DOHH2 (cell line): ENCODE data around the gene MCFD2.

Experiments used
- H3F3A ChIP-seq: fragments of 200-600 bp; sonication (generic), shearing (Covaris generic); 2 replicates; pipeline ENCODE4 v1.6.0; 2016; ENCODE audit warnings: antibody characterized with exemption, mild to moderate bottlenecking; ENCODE audit not compliant: control insufficient read depth, insufficient read depth
- H3K27ac ChIP-seq: fragments of 200-600 bp; sonication (generic); 2 replicates; pipeline ENCODE4 v1.5.1; 2014; ENCODE audit warnings: low read depth, mild to moderate bottlenecking, low read length, moderate library complexity
- H3K27me3 ChIP-seq: fragments of 200-600 bp; sonication (generic); 2 replicates; pipeline ENCODE4 v1.6.1; 2014; ENCODE audit warnings: mild to moderate bottlenecking, low read length, mixed read lengths; ENCODE audit not compliant: control insufficient read depth
- H3K36me3 ChIP-seq: fragments of 200-600 bp; sonication (generic); 2 replicates; pipeline ENCODE4 v1.6.1; 2014; ENCODE audit warnings: mild to moderate bottlenecking, low read length, moderate library complexity, mixed read lengths; ENCODE audit not compliant: control insufficient read depth
- H3K4me1 ChIP-seq: fragments of 200-600 bp; sonication (generic); 2 replicates; pipeline ENCODE4 v1.6.1; 2014; ENCODE audit warnings: mild to moderate bottlenecking, low read length, mixed read lengths; ENCODE audit not compliant: control insufficient read depth
- H3K4me2 ChIP-seq: fragments of 200-600 bp; sonication (generic); 2 replicates; pipeline ENCODE4 v1.6.0; 2014; ENCODE audit warnings: mild to moderate bottlenecking, low read length, moderate library complexity
- H3K4me3 ChIP-seq: fragments of 200-600 bp; sonication (generic); 2 replicates; pipeline ENCODE4 v1.5.1; 2014; ENCODE audit warnings: mild to moderate bottlenecking, low read length, mixed read lengths
- H3K79me2 ChIP-seq: fragments of 200-600 bp; sonication (generic); 2 replicates; pipeline ENCODE4 v1.6.1; 2014; ENCODE audit warnings: mild to moderate bottlenecking, low read length, mixed read lengths; ENCODE audit not compliant: control insufficient read depth
- H3K9me2 ChIP-seq: fragments of 200-600 bp; sonication (generic); replicated peaks from 2 replicates; pipeline ENCODE4 v1.6.1; 2014; ENCODE audit warnings: mild to moderate bottlenecking, low read length, mixed read lengths; ENCODE audit not compliant: control insufficient read depth
- H3K9me3 ChIP-seq: fragments of 200-600 bp; sonication (generic); 2 replicates; pipeline ENCODE4 v1.6.1; 2014; ENCODE audit warnings: antibody characterized with exemption, low read length, mixed read lengths; ENCODE audit not compliant: control insufficient read depth, insufficient read depth
- H4K20me1 ChIP-seq: fragments of 200-600 bp; sonication (generic); 2 replicates; pipeline ENCODE4 v1.6.0; 2014; ENCODE audit warnings: low read depth, mild to moderate bottlenecking, antibody characterized with exemption, low read length, moderate library complexity; ENCODE audit not compliant: control insufficient read depth, insufficient read depth
- CTCF ChIP-seq: fragments of 200-600 bp; sonication (generic); IDR thresholded peaks from one replicate; pipeline ENCODE4 v1.5.1; 2014; ENCODE audit warnings: antibody characterized with exemption, mild to moderate bottlenecking, low read depth, low read length; ENCODE audit not compliant: poor library complexity, severe bottlenecking
- EZH2phosphoT487 ChIP-seq: fragments of 200-600 bp; sonication (generic); IDR thresholded peaks from 2 replicates; pipeline ENCODE4 v1.6.1; 2017; ENCODE audit warnings: borderline replicate concordance, mild to moderate bottlenecking, antibody characterized with exemption, low read length, moderate library complexity, mixed read lengths

The MCFD2 gene

GRCh38 chr2:46875226-46875899 lies 40.2 kb downstream of the MCFD2 start:
- 0 out of 2 replicates have a peak, but pooled peaks cover 3% of the 10 kb centered on the region for H3K9me3 ChIP-seq
- no peaks in the 10 kb centered on the region for H3K79me2 ChIP-seq
- H3K4me1 ChIP-seq, result no peaks in the 10 kb centered on the region
- H3K27me3 ChIP-seq, result no peaks in the 10 kb centered on the region
- H3K36me3 ChIP-seq, result no peaks in the 10 kb centered on the region
- no peaks in the 10 kb centered on the region for H3F3A ChIP-seq
- no peaks in the 10 kb centered on the region for H3K9me2 ChIP-seq
- TF ChIP-seq EZH2phosphoT487 (no peak), CTCF (no peak)
- H3K27ac ChIP-seq, result no peak overlapping the region
- H4K20me1 ChIP-seq, result no peaks in the 10 kb centered on the region
- H3K4me2 ChIP-seq, result no peak overlapping the region
- no peak overlapping the region for H3K4me3 ChIP-seq

DNA sequence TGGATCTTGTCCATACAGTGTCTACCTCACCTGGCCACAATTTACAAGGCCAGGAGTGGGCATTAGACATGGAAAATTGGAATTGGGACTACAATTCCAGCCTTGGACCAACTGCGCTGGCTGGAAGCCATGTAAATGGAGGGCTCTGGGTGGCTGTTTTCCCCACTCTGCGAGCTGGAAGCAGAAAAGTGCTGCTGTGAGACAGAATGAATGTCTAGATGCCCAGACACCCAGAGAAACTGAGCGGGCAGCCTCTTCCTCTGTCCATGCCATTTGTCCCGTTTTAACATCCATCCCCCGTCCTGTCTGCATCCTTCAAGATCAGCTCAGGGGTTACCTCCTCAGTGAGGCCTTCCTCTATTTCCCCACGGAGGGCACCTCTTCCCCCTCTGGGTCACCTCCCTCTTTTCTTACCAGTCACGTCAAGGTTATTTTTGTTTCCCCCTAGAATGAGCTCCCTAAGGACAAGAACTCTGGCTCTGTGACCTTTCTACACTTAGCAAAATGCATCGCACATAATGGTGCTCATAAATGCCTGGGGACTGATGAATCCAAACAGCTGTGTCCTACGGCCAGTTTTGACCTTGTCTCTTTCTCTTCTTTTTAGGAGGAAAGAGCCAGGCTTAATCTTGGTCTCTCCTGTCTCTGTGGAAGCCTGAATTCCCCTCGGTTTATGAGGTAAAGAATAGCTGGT lies 41.2 kb downstream of the MCFD2 start:
- no peaks in the 10 kb centered on the region for H3K27me3 ChIP-seq
- no peaks in the 10 kb centered on the region for H3K79me2 ChIP-seq
- no peak overlapping the region for H3K27ac ChIP-seq
- no peaks in the 10 kb centered on the region for H3F3A ChIP-seq
- no peak overlapping the region for H3K4me2 ChIP-seq
- 0 out of 2 replicates have a peak, but pooled peaks cover 3% of the 10 kb centered on the region for H3K9me3 ChIP-seq
- no peaks in the 10 kb centered on the region for H4K20me1 ChIP-seq
- TF ChIP-seq EZH2phosphoT487 (no peak), CTCF (no peak)
- H3K4me3 ChIP-seq, result no peak overlapping the region
- no peaks in the 10 kb centered on the region for H3K36me3 ChIP-seq
- no peaks in the 10 kb centered on the region for H3K4me1 ChIP-seq
- H3K9me2 ChIP-seq, result no peaks in the 10 kb centered on the region

GRCh38 chr2:46873604-46874068 lies 42.0 kb downstream of the MCFD2 start:
- H3K4me2 ChIP-seq, result no peak overlapping the region

More at GRCh38 chr2:46873604-46874068, 42.0 kb downstream of the MCFD2 start:
- no peaks in the 10 kb centered on the region for H4K20me1 ChIP-seq
- H3K36me3 ChIP-seq, result no peaks in the 10 kb centered on the region
- no peaks in the 10 kb centered on the region for H3K79me2 ChIP-seq
- H3K9me2 ChIP-seq, result no peaks in the 10 kb centered on the region
- H3K27me3 ChIP-seq, result no peaks in the 10 kb centered on the region
- no peaks in the 10 kb centered on the region for H3F3A ChIP-seq
- TF ChIP-seq CTCF, result no peak
- no peak for TF ChIP-seq EZH2phosphoT487
- H3K9me3 ChIP-seq, result 0 out of 2 replicates have a peak, but pooled peaks cover 3% of the 10 kb centered on the region
- H3K4me1 ChIP-seq, result no peaks in the 10 kb centered on the region
- H3K27ac ChIP-seq, result no peak overlapping the region
- no peak overlapping the region for H3K4me3 ChIP-seq
